Left lung (tissue), 10 donors: ENCODE measurements around the gene FBLIM1. TPM values are rescaled to one million over a fixed set of nuclear protein-coding genes. Genes with fewer than 3 reads are reported as not detected.

Experiments used
- ATAC-seq: fragments of 200-7000 bp; cut with Tn5 transposase; one replicate; pipeline ENCODE4 v1.9.1; 2020; ENCODE audit warnings: moderate library complexity
- DNase-seq, 4 donors: peaks; one replicate each; pipeline ENCODE4 v3.0.0-alpha.2; 2013 to 2020
- H3K27ac ChIP-seq, 2 donors: fragments of 200-600 bp; sonication (generic) in 1 of 2; one replicate each; pipeline versions ENCODE4 v1.5.0 to v1.8.0; 2020 to 2021
- H3K27me3 ChIP-seq, 2 donors: fragments of 200-600 bp; sonication (generic) in 1 of 2; one replicate each; pipeline versions ENCODE4 v1.5.0 to v1.8.0; 2020 to 2021
- H3K36me3 ChIP-seq, 2 donors: fragments of 200-600 bp; sonication (generic) in 1 of 2; one replicate each; pipeline versions ENCODE4 v1.5.0 to v1.8.0; 2020 to 2021
- H3K4me1 ChIP-seq, 2 donors: fragments of 200-600 bp; one replicate each; pipeline ENCODE4 v1.8.0; 2021
- H3K4me3 ChIP-seq, 2 donors: fragments of 200-600 bp; sonication (generic) in 1 of 2; one replicate each; pipeline versions ENCODE4 v1.5.0 to v1.8.0; 2020 to 2021; ENCODE audit warnings: mild to moderate bottlenecking in 1 of 2
- H3K9me3 ChIP-seq, 2 donors: fragments of 200-600 bp; sonication (generic) in 1 of 2; one replicate each; pipeline versions ENCODE4 v1.5.0 to v1.8.0; 2020 to 2021
- CTCF ChIP-seq, 2 donors: fragments of 200-600 bp; sonication (generic) in 1 of 2; IDR thresholded peaks; one replicate each; pipeline versions ENCODE4 v1.5.0 to v1.8.0; 2021; ENCODE audit warnings: antibody characterized with exemption in 2 of 2
- intact Hi-C, 2 donors: fragments of 100-400 bp; cut with DNase I; formaldehyde crosslinking; loops; one replicate each; pipeline versions ENCODE4 v1.11.2 to v1.14.2; 2022
- polyA plus RNA-seq, 6 donors: library from polyadenylated mRNA; unstranded; fragments of 120-200 nt; gene quantifications; one replicate each; pipeline ENCODE4 v1.2.1, GENCODE V29; 2013; ENCODE audit not compliant: insufficient read length in 6 of 6
- total RNA-seq, 2 donors: library from RNA; stranded (reverse); fragmentation: NEBNext Ultra II Directional; extraction: Animal tissue kit (Norgen Biotek cat#: 25700); gene quantifications; one replicate each; pipeline ENCODE4 v1.2.1, GENCODE V29; 2021
- donor health status: DM: no; HTN: yes; CAD: no.
- donor health status: DM: no; HTN: no; CAD: no.

The FBLIM1 gene
- total and polyA plus RNA-seq, 8 donors, result 52.3 to 90.0 (median 69.0) TPM

GRCh38 chr1:15720861-15721260, 37.7 kb upstream of the FBLIM1 start:
- H3K4me3 ChIP-seq, result no peak overlapping the region
- no peak for TF ChIP-seq CTCF (IDR thresholded peaks at IDR 0.05)
- peaks cover 0 to 100% of the 10 kb centered on the region in 2 donors for H3K36me3 ChIP-seq
- H3K9me3 ChIP-seq, result no peaks in the 10 kb centered on the region
- no peak overlapping the region for H3K27ac ChIP-seq
- no peaks in the 10 kb centered on the region for H3K4me1 ChIP-seq
- no peaks in the 10 kb centered on the region for H3K27me3 ChIP-seq
- no peak for ATAC-seq
- DNase-seq, result no peak
- intact Hi-C loops, result no loop called here

GRCh38 chr1:15722411-15722810, 36.2 kb upstream of the FBLIM1 start:
- no peak for ATAC-seq
- DNase-seq, result no peak
- peaks cover 0 to 100% of the 10 kb centered on the region in 2 donors for H3K36me3 ChIP-seq

GRCh38 chr1:15722836-15723532, 35.6 kb upstream of the FBLIM1 start:
- no peak for TF ChIP-seq CTCF (IDR thresholded peaks at IDR 0.05)
- Histone ChIP-seq H3K4me3 (no peak overlapping the region), H3K36me3 (peaks cover 0 to 100% of the 10 kb centered on the region in 2 donors), H3K27me3 (no peaks in the 10 kb centered on the region), H3K4me1 (no peaks in the 10 kb centered on the region), H3K9me3 (no peaks in the 10 kb centered on the region), H3K27ac (no peak overlapping the region)
- ATAC-seq, result no peak
- intact Hi-C loops, result no loop called here
- DNase-seq, result no peak

More at GRCh38 chr1:15722411-15722810, 36.2 kb upstream of the FBLIM1 start:
- Histone ChIP-seq H3K27me3 (no peaks in the 10 kb centered on the region), H3K4me1 (no peaks in the 10 kb centered on the region), H3K9me3 (no peaks in the 10 kb centered on the region), H3K4me3 (no peak overlapping the region), H3K27ac (no peak overlapping the region)
- TF ChIP-seq CTCF (IDR thresholded peaks at IDR 0.05), result no peak
- intact Hi-C loops, result no loop called here

GRCh38 chr1:15723631-15724246, 34.9 kb upstream of the FBLIM1 start:
- no peak overlapping the region for H3K4me3 ChIP-seq
- no peaks in the 10 kb centered on the region for H3K4me1 ChIP-seq
- H3K9me3 ChIP-seq, result no peaks in the 10 kb centered on the region
- intact Hi-C loops, result no loop called here
- ATAC-seq (no peak), DNase-seq (peak in 1 of 4 donors; percentile 72)
- no peaks in the 10 kb centered on the region for H3K27me3 ChIP-seq
- peaks cover 0 to 100% of the 10 kb centered on the region in 2 donors for H3K36me3 ChIP-seq
- no peak overlapping the region for H3K27ac ChIP-seq
- TF ChIP-seq CTCF (IDR thresholded peaks at IDR 0.05), result no peak
